ENCODE data around the gene CBFA2T2. TPM values are rescaled to one million over a fixed set of nuclear protein-coding genes. Genes with fewer than 3 reads are reported as not detected.
"Not testable (repeated sequence)": the region's sequence is repeated elsewhere in the genome, so short reads cannot be mapped to it uniquely, and the experiment has no call there.

The CBFA2T2 gene
- polyA plus RNA-seq, 4 donors = 21.8 to 29.8 (median 25.1) TPM

DNA sequence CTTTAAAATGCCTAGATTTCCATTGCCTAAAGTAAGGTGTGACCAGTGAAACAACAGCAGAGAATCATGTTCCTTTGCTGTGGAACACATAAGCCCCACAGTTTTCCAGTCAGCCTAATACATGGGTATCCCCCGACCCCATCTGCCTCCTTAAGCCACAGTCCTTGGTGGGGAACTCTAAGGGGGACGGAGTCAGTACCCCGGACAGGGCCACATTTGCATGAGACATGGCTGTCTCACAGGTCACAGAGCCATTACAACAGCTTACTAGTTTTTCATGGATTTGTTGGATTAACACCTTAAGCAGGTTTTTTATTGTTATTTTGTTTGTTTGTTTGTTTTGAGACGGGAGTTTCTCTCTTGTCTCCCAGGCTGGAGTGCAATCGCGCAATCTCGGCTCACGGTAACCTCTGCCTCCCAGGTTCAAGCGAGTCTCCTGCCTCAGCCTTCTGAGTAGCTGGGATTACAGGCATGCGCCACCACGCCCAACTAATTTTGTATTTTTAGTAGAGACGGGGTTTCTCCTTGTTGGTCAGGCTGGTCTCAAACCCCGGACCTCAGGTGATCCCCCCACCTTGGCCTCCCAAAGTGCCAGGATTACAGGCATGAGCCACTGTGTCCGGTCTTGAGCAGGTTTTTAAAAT is 157.2 kb downstream of the CBFA2T2 start:
- DNase-seq (ENCODE audit: low read depth in 4 of 4, low spot score in 3 of 4) = not testable (repeated sequence)

DNA sequence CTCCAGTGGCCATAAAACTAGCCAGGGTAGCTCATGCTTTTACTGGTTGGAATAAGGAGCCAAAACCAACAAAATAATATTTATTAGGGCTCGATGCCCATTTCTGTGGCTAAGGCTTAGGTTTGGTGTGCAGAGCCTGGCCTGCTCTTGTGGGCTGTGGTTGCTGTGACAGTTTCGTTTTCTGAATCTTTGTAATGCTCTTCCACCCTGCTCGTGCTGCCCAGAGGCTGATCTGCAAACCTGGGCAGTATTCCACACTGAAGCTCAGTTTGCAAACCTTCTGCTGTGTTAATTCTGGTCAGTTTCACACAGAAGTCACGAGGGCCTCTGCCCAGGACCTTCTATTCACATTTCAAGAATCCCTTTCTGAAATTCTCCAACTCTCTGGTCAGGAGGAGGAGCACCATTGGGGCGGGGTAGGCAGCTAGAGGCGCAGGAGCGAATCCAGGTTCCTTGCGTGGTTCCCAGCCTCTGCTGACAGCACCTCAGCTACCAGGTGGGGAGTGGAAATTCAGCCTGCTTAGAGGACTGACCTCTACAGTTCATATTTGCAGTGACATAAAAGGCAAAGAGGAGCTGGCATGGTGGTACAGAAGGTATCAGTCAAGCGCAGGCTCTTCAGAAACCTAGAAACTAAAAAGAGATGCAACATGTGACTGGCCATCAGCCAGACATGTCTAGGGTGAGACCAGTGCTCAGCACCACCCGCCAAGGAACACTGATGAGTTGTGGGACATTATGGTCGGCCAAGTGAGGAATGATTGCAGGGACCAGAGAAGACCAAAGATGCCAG is 157.9 kb downstream of the CBFA2T2 start:
- no peak for DNase-seq (ENCODE audit: low read depth in 4 of 4, low spot score in 3 of 4)

DNA sequence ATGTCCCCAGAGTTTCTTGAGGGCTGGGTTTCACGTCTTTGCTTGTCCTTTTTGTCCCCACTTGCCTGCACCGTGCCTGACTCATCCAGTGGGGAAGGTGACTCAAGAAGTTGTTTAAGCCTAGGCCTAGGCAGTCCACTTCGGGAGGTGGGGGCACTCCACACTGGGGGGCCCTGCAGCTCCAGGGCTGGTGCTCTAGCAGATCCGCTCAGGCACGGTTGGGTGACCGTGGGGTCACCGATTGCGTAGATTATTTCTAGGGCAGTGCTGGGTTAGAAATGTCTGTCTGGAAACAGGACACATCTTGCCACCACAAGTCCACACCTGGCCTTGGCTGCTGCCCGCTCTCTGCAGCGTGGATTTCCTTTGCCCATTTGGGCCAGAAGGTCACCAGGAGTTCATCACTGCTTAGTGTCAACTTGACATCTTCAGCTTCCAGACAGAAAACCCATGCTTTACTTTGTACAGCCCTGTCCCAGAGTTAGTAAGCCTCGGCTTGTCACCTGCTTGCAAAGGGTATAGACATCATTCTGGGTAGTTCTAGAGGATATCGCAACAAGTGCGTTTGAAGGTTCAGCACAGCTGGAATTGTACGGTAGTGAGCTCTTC is 158.6 kb downstream of the CBFA2T2 start:
- no peak for DNase-seq (ENCODE audit: low read depth in 4 of 4, low spot score in 3 of 4)

DNA sequence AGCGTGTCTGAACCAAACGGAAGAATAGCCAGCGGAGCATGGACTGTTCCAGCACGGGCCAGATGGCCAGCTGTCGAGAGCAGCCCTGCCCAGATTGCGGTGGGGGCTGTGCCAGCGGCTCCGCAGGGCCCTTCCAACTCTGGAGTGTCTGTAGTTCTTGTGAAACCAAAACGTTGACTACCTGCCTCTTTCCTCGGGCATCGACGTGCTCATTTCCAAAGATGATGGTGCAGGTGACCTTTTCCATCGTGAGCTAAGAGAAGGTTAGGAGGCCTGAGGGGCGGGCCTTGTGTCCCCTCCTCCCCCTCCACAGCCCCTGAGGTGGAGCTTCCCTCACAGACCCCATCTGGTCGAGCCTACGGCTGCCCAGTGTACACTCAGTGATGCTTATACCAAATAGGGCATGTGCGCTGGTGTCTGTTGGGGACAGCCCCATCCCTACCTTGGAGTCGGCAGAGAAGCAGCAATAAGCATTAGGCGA is 159.3 kb downstream of the CBFA2T2 start:
- DNase-seq (ENCODE audit: low read depth in 4 of 4, low spot score in 3 of 4) = no peak

DNA sequence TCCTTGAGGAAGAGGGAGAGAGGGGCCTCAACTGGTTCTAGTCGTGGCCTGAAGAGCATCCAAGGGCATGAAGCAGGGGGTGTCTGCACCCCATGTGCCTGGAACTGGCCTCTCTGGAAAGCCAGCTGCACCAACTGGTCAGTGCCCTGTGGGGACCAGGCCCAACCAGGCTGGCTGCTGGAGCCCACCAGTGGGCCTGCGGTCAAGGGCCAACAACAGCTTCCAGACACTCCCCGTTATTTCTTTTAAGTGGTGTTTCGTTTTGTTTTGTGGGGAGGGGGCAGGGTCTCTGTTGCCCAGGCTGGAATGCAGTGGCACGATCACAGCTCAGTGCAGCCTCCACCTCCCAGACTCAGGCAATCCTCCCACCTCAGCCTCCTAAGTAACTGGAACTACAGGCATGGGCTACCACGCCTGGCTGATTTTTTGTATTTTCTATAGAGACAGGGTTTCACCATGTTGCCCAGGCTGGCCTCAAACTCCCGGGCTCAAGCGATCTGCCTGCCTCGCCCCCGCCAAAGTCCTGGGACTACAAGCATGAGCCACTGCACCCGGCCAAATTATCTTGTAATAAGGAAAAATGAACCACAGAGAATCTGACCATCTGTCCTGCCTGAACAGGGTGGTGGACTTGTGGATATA is 160.3 kb downstream of the CBFA2T2 start:
- DNase-seq (ENCODE audit: low read depth in 4 of 4, low spot score in 3 of 4) = no peak

DNA sequence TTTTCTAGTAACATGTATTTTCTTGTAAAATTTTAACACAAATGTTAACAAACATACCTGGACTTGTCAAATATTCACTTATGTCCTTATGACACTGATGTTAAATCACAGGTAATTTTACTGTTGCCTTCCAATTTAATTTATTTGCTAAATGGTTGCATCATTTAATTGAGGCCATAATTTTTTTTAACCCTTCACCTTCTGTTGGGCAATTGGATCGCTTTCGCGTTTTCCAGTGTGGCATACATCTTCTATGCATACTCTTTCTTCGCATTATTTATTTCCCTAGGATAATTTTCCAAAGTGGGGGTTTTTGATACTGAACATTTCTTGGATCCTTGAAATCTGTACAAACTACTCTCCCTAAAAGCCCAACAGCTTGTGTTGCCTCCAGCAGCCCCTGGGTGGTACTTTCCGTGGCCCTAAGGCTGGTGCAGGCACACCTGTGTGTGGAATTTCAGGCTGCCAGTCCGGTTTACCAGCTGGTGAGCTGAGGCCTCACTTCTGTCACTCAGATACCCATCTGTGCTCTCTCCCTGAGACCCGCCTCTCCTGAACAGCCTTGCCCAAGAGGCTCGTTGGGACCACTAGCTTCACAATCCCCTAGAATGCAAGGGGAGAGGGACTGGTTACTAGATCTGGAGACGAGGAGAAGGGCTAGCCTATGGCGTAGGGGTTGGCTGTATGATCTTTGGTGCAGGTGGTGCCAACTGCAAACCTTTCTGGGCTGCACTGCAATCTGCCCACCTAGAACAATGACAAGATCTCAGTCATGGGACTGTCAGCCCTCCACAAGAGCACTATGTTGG is 161.1 kb downstream of the CBFA2T2 start:
- no peak for DNase-seq (ENCODE audit: low read depth in 4 of 4, low spot score in 3 of 4)

DNA sequence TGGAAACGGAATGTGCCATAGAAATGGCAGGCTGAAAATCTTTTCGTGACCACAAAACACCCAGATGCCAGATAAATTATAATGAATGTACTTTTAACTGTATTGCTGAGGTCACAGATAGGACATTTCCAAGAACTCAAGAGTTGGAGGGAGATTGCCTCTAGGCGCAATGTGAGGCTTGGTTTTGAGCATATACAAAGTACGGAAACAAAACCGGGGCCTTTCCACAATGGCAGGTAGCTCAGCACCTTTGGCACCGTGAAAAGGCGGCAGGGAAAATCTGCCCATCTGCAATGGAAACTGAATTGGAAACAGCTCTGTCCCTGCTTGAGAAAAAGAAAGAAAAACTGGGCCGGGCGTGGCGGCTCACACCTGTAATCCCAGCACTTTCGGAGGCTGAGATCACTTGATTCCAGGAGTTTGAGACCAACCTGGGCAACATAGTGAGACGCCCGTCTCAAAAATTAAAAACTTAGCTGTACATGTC is 161.7 kb downstream of the CBFA2T2 start:
- no peak for DNase-seq (ENCODE audit: low read depth in 4 of 4, low spot score in 3 of 4)

DNA sequence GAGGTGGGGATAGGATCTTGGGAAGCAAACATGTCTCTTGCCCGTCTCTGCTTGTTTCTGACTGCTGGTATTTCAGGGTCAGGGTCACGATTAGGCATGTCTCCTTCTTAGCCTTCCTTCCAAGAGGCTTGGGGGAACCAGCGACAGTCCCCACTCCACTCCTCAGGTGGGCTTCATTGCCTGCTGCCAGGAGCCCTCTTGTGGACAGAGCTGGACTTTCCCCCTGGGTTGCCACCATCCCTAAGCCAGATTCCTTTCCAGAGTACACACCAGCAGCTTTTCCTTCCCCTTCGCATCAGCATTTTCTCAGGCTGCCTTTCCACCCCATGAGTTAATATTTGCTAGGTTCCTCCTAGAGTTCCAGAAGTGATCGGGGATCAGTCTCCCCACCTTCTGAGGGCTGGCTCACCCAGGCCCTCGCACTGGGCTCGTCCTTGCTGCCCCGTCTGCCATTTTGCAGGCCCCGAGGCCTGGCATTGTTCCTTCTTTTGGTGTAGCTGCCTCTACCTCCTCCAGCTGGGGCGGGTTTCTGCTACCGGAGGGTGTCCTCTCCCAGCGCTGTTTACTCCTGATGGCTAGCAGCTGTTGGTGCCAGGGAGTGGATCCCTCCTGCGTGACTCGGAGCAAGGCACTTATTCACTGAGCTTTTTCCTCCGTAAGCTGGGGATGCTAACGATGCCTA is 163.5 kb downstream of the CBFA2T2 start:
- peak in 1 of 4 donors; percentile 71 for DNase-seq (ENCODE audit: low read depth in 4 of 4, low spot score in 3 of 4)

DNA sequence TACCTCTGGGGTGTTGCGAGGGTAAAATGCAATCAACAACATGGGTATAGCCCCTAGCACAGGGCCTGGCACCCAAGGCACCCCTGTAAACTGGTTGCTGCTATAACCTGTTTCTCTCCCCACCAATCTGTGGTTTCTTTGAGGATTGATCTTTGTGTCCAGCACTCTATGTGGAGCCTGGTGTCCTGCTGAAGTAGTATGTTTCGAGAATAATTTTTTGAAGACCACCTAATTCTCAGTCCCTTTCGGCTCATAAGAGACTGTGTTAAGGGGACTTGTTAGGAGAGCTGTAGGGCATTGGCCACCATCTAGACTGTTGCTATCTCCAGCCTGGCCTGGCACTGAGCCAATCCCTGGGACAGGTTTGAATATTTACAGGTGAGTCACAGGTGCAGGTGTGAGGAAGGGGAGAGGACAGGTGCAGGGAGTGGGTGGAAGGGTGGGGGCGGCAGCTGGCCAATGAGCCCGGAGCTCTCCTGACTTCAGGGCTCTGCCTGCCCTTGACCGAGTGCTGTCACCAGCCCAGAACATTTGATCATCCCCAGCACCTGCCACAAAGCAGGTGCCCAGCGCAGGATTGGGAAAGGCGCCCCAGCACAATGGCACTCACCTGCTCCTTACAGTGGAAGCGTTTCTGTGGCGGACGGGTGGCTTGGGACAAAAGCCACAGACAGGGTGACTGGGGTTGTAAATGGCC is 164.2 kb downstream of the CBFA2T2 start:
- no peak for DNase-seq (ENCODE audit: low read depth in 4 of 4, low spot score in 3 of 4)

DNA sequence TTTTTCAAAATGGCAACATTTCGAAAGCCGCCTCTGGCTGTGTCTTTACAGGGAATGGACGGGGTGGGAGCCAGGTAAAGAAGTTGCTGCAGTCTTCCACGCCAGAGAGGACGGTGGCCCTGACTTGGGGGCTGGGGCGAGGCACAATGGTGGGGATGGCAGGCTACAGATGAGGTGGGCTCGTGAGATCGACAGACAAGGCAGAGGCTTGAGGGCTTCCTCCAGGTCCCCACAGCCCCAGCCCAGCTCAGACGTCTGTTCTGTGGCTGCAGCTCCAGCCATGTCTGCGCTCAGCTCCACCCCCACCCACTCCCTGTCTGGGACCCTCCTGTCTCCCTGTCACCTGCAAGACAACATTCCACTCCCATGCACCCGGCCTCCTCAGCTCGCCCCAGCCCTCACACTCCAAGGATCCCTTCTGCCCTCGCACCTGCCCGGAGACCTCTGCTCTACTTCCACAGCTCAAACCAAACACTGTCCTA is 164.8 kb downstream of the CBFA2T2 start:
- DNase-seq (ENCODE audit: low read depth in 4 of 4, low spot score in 3 of 4) = no peak

DNA sequence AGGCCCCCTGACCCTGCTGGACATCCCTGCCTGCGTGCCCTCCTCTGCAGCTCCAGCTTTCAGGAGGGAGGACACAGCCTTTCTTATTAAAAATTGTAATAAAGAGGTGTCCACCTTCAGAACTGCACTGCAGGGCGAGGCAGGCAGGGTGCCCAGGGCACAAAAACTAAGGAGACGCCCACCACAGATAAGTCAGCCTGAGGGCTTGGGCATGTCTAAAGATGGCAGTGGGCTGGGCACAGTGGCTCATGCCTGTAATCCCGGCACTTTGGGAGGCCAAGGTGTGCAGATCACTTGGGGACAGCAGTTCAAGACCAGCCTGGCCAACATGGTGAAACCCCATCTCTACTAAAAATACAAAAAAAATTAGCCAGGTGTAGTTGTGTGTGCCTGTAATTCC is 165.3 kb downstream of the CBFA2T2 start:
- DNase-seq (ENCODE audit: low read depth in 4 of 4, low spot score in 3 of 4) = no peak

DNA sequence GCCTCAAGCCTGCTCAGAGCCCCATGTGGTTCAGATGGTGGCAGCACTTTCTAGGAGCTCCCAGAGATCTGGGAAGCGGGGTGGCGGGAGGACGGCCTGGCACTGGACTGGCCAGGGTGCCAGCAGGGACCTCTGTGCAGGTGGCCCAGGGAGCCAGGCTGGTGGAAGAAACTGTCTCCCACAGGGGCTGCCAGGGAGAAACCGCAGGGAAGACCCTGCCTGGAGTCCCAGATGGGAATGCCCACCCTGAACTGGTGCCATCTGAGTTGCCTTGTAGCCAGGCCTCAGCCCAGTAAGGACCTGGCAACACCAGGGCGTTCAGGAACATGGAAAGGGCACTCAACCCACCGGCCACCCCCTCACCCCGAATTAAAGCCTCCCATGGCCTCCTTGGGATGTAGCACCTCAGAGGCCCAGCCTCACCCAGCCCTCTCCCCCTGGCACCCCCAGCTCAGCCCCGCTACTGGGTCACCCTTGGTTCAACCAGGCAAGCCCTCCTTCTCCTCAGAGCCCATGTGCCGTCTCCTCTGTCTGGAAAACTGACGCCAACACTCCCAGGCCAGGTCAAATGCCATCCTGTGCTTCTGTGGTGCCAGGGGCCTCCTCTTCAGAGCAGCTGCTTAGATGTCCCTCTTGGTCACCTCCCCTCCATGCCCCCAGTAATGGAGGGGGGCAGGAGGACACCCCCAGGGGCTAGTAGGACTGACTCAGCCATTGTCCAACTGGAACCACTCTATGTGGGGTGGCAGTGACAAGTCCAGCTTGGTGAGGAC is 166.3 kb downstream of the CBFA2T2 start:
- DNase-seq (ENCODE audit: low read depth in 4 of 4, low spot score in 3 of 4) = no peak

DNA sequence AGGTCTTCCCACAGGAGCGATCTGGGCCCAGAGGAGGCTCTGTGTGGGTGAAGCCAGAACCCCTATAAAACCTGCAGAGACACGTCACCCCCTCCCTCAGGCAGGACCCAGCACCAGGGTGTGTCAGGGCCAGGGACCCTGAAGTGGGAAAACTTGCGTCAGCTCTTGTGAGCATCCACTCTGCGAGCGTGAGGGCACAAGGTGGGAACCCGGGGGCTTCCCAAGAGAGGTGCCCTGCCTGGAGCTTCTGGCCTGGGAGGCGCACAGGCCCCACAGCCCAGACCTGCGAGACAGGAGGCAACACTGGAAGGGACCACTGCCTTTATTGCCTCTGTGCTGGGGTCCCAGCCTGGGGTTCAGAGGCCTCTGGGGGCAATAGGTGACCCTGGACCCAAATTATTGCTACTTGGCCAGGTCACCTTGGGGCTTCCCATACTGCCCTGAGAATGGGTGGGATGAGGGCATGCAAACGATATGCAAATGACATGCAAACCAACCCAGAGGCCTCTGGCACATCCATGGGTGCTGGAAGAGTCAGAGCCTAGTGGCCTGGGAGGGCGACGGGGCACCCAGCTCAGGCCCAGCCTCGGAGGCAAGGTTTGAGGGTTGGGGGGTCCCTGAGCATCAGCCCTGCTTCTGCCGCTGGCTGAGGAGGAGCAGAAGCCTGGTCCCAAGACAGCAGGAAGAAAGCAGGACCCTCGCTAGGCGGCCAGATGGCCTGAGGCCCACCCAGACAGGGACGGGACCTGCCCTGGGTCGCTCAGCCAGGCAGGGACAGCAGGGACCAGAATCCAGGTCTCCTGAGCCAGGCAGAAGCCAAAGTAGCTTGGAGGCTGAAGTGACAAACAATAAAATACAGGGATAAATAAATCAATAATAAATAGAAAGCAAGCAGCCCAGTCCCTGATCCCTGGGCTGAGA is 167.1 kb downstream of the CBFA2T2 start:
- DNase-seq (ENCODE audit: low read depth in 4 of 4, low spot score in 3 of 4) = no peak

DNA sequence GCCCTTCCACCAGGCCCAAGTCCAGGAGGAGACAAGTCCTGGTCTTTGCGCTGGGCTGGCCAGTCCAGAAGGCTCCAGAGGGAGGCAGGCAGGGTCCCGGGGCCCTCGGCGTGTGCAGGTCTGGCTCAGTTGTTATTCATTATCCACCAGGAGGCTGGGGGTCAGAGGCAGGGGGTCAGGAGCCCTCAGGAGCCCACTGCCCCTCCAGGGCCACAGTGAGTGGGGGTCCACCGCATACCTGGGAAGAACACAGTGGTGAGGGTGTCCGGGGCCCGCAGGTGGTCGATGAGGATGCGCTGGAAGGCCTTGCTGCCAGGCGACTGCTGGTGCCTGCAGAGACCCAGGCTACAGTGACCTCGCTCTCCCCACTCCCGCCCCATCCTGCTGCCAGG is 167.8 kb downstream of the CBFA2T2 start:
- no peak for DNase-seq (ENCODE audit: low read depth in 4 of 4, low spot score in 3 of 4)

DNA sequence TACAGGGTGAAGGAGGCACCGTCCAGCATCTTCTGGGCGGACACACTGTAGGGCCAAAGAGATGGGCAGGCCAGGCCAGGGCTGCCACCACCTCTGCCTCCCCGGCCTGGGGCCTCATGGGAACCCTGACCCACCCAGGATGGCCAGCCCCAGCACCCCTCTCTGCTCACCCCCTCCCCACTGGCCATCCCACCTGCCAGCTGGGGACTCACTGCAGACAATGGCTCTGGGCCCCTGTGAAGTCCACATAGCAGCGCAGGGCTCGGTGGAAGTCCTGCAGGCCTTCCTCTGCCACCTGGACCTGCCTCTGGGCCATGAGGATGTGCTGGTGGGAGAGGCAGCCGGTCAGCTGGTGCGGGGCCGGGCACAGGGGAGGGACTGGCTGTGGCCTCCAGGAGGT is 168.6 kb downstream of the CBFA2T2 start:
- no peak for DNase-seq (ENCODE audit: low read depth in 4 of 4, low spot score in 3 of 4)

DNA sequence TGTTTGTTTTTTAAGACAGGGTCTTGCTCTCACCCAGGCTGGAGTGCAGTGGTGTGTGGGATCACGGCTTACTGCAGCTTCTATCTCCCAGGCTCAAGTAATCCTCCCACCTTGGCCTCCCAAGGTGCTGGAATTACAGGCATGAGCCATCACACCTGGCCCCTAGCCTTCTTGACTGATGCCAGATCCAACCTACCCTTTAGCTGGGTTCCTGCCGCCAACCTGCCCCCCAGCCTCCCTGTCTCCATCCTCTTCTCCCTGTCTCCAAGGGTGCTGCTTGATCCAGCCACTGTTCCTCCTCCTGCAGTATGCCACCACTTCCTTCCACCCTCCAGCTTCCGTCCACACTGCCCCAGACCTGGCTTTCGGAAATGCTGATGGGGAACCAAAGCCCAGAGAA is 169.0 kb downstream of the CBFA2T2 start:
- DNase-seq (ENCODE audit: low read depth in 4 of 4, low spot score in 3 of 4) = no peak
